Activated T-cell treated with anti-CD3 and anti-CD28 coated beads, Interleukin-2, amount 50 U/mL, for 24 hours (primary cell): ENCODE data around the gene OR10T2.
"Not testable (repeated sequence)": the region's sequence is repeated elsewhere in the genome, so short reads cannot be mapped to it uniquely, and the experiment has no call there.

ENCODE experiments used
- DNase-seq: peaks from one replicate; pipeline ENCODE4 v3.0.0-alpha.2; 2020
- H3K27ac Mint-ChIP-seq: 2 replicates; pipeline ENCODE4 v1.8.0; 2020; ENCODE audit warnings: mild to moderate bottlenecking, mixed read lengths
- H3K27me3 Mint-ChIP-seq: 2 replicates; pipeline ENCODE4 v1.8.0; 2020; ENCODE audit warnings: mixed read lengths
- H3K36me3 Mint-ChIP-seq: 2 replicates; pipeline ENCODE4 v1.8.0; 2020; ENCODE audit warnings: low read depth, mixed read lengths
- H3K4me1 Mint-ChIP-seq: 2 replicates; pipeline ENCODE4 v1.8.0; 2020; ENCODE audit warnings: low read depth, mixed read lengths
- H3K4me3 Mint-ChIP-seq: 2 replicates; pipeline ENCODE4 v1.8.0; 2020; ENCODE audit warnings: mild to moderate bottlenecking, moderate library complexity, mixed read lengths
- H3K9me3 Mint-ChIP-seq: 2 replicates; pipeline ENCODE4 v1.8.0; 2020; ENCODE audit warnings: mixed read lengths

Gene OR10T2

DNA sequence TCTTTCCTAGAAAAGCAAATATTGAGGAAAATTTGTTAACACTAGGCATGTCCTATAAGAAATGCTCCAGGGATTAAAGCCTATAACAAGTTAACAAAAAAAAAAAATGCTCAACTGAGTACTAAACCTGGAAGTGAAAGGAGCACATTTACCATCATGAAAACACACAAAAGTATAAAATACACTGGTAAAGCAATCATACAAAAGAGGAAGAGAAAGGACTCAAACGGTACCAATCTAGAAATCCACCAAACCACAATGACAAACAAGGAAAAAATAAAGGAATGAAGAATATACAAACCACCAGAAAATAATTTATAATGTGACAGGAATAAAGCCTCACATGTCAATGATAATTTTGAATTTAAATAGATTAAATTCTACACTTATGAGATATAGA is 24.4 kb downstream of the OR10T2 start:
- H3K27me3 Mint-ChIP-seq = peaks cover 47% of the 10 kb centered on the region
- H3K36me3 Mint-ChIP-seq = no peaks in the 10 kb centered on the region

DNA sequence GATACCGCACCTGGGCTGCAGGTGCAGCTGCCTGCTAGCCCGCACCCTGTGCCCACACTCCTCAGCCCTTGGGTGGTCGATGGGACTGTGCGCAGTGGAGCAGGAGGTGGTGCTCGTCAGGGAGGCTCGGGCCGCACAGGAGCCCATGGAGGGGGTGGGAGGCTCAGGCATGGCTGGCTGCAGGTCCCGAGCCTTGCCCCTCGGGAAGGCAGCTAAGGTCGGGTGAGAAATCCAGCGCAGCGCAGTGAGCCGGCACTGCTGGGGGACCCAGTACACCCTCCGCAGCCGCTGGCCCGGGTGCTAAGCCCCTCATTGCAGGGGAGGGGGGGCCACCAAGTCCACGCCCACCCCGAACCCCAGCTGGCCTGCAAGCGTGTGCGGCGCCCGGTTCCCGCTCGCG is 25.2 kb downstream of the OR10T2 start:
- H3K27ac Mint-ChIP-seq, DNase-seq, H3K9me3 Mint-ChIP-seq, H3K4me3 Mint-ChIP-seq, H3K36me3 Mint-ChIP-seq: not testable (repeated sequence)
- peaks cover 11% of the 10 kb centered on the region for H3K4me1 Mint-ChIP-seq
- H3K27me3 Mint-ChIP-seq = peaks cover 51% of the 10 kb centered on the region

More for the DNA sequence above, 24.4 kb downstream of the OR10T2 start:
- Mint-ChIP-seq H3K27ac (no peak overlapping the region), H3K9me3 (peaks cover 8% of the 10 kb centered on the region), H3K4me3 (no peak overlapping the region), H3K4me1 (peaks cover 11% of the 10 kb centered on the region)
- DNase-seq = no peak

DNA sequence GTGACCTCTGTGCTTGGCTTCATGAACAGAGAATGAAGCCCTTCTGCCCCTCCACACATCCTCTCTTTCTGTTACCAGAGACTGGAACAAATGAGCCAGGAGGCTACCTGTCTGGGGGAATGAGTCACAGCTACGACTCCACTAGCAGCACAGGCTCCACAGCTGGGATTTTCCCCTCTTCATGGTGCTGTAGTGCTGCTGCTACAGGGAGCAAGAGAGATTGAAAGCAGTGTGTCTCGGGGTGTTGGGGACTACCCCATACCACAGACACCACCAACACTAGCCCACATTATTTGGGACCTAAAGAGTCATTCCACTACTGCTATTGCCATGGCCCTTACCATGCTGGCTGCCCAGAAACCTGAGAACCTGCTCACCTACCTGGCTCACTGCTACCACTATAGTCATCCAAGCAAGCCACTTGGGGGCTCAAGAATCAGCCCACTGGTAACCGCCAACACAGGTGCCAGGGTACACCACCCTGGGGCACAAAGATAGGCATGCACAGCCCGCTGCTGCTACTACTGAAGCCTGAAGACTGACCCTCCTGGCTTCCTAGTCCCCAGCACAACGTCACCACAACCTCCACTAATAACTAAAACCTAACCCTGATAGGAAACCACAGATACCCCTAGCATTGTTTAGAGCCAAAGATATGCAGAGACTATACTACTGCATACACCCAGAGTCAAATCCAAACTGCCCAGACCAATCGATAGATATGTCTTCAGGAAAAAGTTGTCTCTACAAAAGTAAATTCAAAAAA is 27.9 kb downstream of the OR10T2 start:
- H3K4me3 Mint-ChIP-seq = no peak overlapping the region
- H3K9me3 Mint-ChIP-seq = peaks cover 8% of the 10 kb centered on the region
- peaks cover 11% of the 10 kb centered on the region for H3K4me1 Mint-ChIP-seq
- no peaks in the 10 kb centered on the region for H3K36me3 Mint-ChIP-seq
- DNase-seq = no peak
- peaks cover 56% of the 10 kb centered on the region for H3K27me3 Mint-ChIP-seq
- peak overlapping the region; percentile 22 for H3K27ac Mint-ChIP-seq

DNA sequence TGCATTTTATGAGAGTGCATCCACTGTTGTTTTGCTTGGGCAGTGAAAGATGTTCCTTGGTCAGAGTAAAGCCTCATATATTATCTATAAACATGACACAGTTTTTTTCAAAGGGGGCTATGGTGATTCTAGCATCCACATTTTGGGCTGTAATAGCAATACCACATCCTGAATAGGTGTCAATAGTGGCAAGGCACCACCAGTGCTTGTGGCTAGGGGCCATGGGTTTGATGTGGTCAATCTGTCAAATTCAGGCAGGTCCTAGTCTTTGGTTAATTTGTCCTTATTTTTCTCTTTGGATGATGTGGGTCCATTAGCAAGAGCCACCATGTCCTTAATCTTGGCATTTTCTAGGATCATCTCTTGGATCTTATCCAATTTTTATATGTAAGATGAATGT is 32.5 kb downstream of the OR10T2 start:
- H3K9me3 Mint-ChIP-seq = peaks cover 3% of the 10 kb centered on the region
- H3K4me1 Mint-ChIP-seq = peaks cover 11% of the 10 kb centered on the region

DNA sequence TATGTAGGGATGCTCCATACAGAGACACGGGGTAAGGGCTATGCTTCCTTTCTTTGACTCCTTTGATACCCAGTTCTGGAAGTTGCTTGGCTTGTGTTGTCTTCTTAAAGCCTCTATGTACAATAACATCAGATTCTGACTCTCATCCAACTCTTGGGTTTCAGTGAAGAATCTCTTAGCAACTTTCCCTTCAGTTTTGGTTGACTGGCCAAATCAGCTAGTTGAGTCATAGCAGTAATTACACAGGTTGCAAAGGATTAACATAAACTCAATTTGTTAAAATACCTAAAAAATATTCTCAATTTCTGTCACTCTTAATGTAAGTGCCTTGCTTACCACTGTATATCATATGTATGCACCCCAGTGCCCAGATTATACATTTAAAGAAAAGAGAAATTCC is 36.3 kb downstream of the OR10T2 start:
- H3K36me3 Mint-ChIP-seq = no peaks in the 10 kb centered on the region
- no peaks in the 10 kb centered on the region for H3K4me1 Mint-ChIP-seq
- no peaks in the 10 kb centered on the region for H3K9me3 Mint-ChIP-seq
- H3K27me3 Mint-ChIP-seq = peaks cover 33% of the 10 kb centered on the region
- H3K4me3 Mint-ChIP-seq = no peak overlapping the region
- DNase-seq = no peak
- no peak overlapping the region for H3K27ac Mint-ChIP-seq

More for the DNA sequence above, 32.5 kb downstream of the OR10T2 start:
- peaks cover 50% of the 10 kb centered on the region for H3K27me3 Mint-ChIP-seq
- no peaks in the 10 kb centered on the region for H3K36me3 Mint-ChIP-seq
- H3K4me3 Mint-ChIP-seq = no peak overlapping the region
- no peak for DNase-seq
- H3K27ac Mint-ChIP-seq = no peak overlapping the region

DNA sequence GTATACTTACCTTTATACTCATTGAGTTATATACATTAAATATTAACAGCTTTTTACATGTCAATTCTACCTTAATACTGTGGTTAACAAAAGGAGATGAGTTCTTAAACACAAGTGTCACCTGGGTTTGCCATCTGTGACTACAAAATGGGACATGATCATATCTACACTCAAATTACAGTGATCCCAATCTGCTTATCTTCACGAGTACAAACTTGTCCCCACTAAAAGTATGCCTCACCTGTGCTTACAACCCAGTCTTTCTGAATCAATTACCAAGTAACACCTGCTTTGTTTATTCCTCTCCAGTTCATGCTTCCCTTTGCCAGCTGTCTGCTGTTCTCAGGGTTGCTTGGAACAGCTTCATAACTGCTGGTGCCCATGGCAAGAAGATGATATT is 36.8 kb downstream of the OR10T2 start:
- DNase-seq = no peak
- Mint-ChIP-seq H3K27me3 (peaks cover 33% of the 10 kb centered on the region), H3K27ac (no peak overlapping the region), H3K4me1 (no peaks in the 10 kb centered on the region), H3K9me3 (no peaks in the 10 kb centered on the region), H3K36me3 (no peaks in the 10 kb centered on the region), H3K4me3 (no peak overlapping the region)

DNA sequence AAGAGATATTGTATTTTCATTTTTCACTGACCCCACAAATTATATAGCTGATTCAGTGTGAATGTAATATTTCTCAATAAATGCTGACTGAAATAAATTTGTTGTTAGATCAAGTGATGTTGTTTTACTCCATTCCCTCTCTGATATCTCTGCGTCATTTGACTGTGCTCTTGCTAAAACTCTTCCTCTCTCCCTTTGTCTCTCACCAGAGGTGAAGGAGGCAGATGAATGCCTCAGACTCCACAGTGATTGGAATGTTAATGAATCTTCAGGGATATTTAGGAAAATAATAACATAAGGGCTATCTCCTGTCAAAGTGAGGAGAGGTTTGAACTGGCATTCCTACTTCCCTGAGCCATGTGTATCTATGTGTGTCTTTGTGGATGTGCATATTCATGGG is 41.8 kb downstream of the OR10T2 start:
- Mint-ChIP-seq H3K36me3 (no peaks in the 10 kb centered on the region), H3K9me3 (no peaks in the 10 kb centered on the region), H3K4me3 (no peak overlapping the region), H3K27me3 (peaks cover 37% of the 10 kb centered on the region), H3K27ac (no peak overlapping the region), H3K4me1 (no peaks in the 10 kb centered on the region)
- DNase-seq = no peak

DNA sequence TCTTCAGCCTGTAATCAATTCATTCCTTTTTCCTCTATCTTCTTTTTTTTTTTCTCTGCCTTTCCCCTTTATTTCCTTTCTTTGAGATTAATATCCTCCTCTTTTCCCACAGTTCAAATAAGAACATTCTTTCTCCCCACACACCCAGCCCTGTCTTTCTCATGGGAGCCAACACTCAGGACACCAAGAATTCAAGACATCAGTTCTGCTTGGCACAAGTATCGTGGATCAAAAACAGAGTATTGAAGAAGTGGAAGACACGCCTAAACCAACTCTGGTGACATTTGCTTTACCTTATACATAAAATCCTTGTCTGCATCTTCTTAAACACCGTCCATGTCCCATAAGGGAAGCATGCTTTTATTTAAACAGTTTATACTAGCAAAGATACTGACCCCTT is 42.6 kb downstream of the OR10T2 start:
- Mint-ChIP-seq H3K4me3 (no peak overlapping the region), H3K27me3 (peaks cover 37% of the 10 kb centered on the region), H3K27ac (no peak overlapping the region), H3K9me3 (no peaks in the 10 kb centered on the region), H3K36me3 (no peaks in the 10 kb centered on the region), H3K4me1 (no peaks in the 10 kb centered on the region)
- DNase-seq = no peak

DNA sequence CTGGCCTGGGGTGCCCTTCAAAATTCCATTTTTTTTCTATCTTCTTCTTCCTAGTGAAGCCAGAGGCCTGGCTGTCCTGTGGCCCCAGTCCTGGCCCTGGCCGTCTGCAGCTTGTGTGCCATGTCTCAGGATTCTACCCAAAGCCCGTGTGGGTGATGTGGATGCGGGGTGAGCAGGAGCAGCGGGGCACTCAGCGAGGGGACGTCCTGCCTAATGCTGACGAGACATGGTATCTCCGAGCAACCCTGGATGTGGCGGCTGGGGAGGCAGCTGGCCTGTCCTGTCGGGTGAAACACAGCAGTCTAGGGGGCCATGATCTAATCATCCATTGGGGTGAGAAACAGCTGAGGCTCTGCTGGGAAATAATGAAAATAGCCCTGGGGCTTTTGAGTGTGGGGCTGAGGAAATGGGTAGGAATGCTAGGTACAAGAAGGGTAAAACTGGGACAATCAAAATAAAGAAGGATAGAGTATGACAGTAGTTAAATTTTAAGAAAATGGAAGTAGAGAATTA is 43.4 kb downstream of the OR10T2 start:
- H3K36me3 Mint-ChIP-seq = no peaks in the 10 kb centered on the region
- H3K4me3 Mint-ChIP-seq = no peak overlapping the region
- DNase-seq = no peak
- no peak overlapping the region for H3K27ac Mint-ChIP-seq
- H3K4me1 Mint-ChIP-seq = no peaks in the 10 kb centered on the region
- peaks cover 37% of the 10 kb centered on the region for H3K27me3 Mint-ChIP-seq
- H3K9me3 Mint-ChIP-seq = no peaks in the 10 kb centered on the region

DNA sequence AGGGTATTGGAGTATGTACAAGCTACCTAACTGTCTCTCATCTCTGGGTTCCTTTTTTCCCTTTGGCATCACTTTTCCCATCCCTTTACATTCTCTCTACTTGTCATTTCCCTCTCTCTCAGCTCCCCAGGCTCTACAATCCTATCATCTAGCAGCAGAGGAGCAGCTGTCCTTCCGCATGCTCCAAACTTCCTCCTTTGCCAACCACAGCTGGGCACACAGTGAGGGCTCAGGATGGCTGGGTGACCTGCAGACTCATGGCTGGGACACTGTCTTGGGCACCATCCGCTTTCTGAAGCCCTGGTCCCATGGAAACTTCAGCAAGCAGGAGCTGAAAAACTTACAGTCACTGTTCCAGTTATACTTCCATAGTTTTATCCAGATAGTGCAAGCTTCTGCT is 45.0 kb downstream of the OR10T2 start:
- no peak for DNase-seq
- H3K4me3 Mint-ChIP-seq = no peak overlapping the region
- H3K27ac Mint-ChIP-seq = no peak overlapping the region
- no peaks in the 10 kb centered on the region for H3K36me3 Mint-ChIP-seq
- no peaks in the 10 kb centered on the region for H3K4me1 Mint-ChIP-seq
- H3K9me3 Mint-ChIP-seq = no peaks in the 10 kb centered on the region
- peaks cover 37% of the 10 kb centered on the region for H3K27me3 Mint-ChIP-seq

DNA sequence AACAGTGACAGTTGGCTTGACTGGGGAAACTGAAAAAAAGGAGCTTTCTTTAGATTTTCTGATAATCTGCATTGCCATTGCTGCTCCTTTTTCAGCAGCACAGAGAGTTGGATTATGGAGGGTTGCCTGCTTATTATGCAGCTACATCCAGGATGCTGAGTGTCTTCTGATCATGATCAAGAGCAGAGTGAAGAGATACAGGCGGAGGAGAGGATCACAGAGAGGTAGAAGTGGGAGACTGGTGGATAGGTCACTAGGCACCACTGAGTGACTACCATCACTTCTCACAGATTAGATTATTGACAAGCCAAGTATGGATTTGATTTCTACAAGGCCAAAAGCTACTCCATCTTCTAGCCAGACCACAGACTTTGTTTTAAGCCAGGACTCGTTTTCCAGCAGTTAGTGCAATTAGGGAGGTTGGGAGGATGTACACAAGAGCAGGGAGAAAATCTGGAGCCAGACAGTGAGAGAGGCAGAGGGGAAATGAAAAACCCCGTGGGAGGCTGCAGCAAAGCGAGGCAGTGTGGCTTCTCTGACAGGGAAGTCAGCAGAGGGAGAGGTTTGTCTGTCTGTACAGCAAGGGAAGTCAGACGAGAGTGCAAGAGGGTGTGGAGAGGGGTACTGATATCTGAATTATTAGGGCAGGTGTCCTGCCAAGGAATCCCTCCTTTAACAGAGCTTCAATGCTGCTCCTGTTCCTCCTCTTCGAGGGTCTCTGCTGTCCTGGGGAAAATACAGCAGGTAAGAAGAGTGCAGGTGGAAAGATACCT is 45.8 kb downstream of the OR10T2 start, which contains the start of gene CD1E:
Gene CD1E (plus strand): TSS at position 592 of the 773 bp plus-strand sequence. CDS start 95 bp downstream, at position 687.
- Mint-ChIP-seq H3K36me3 (no peaks in the 10 kb centered on the region), H3K4me3 (no peak within 1 kb of the TSS), H3K4me1 (no peaks in the 10 kb centered on the region), H3K27ac (no peak within 1 kb of the TSS), H3K9me3 (no peaks in the 10 kb centered on the region), H3K27me3 (peaks cover 36% of the 10 kb centered on the region)
- no peak for DNase-seq

DNA sequence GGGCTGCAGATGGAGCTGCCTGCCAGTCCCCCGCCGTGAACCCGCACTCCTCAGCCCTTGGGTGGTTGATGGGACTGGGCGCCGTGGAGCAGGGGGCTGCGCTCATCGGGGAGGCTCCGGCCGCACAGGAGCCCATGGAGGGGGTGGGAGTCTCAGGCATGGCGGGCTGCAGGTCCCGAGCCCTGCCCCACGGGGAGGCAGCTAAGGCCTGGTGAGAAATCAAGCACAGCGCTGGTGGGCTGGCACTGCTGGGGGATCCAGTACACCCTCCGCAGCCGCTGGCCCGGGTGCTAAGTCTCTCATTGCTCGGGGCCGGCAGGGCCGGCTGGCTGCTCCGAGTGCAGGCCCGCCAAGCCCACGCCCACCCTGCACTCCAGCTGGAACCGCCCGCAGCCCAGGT is 50.3 kb downstream of the OR10T2 start:
- not testable (repeated sequence) for H3K9me3 Mint-ChIP-seq, H3K27ac Mint-ChIP-seq, H3K4me1 Mint-ChIP-seq, H3K4me3 Mint-ChIP-seq, DNase-seq, H3K36me3 Mint-ChIP-seq
- H3K27me3 Mint-ChIP-seq = peaks cover 12% of the 10 kb centered on the region
